ENCODE results near the gene PRAMEF10.
"Not testable (repeated sequence)": the region's sequence is repeated elsewhere in the genome, so short reads cannot be mapped to it uniquely, and the experiment has no call there.

PRAMEF10 gene, protein sequence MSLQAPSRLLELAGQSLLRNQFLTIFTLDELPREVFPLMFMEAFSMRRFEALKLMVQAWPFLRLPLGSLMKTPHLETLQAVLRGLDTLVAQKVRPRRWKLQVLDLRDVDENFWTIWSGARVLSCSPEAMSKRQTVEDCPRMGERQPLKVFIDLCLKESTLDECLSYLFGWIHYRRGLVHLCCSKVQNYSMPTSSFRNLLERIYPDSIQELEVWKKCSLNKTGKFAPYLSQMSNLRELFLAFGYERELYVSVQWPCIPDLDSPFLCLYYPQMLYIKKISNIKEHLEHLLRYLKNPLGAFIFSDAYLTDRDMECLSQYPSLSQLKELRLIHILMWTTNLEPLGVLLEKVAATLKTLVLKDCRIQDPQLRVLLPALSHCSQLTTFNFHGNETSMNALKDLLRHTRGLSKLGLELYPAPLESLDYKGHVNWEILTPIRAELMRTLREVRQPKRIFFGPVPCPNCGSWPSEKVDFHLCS

GRCh38 chr1:12898170-12898569 lies at the start of gene PRAMEF10:
TSS of gene PRAMEF10 (minus strand) at chr1:12898270. CDS start at chr1:12895847, 2,423 bp downstream.
- not testable (repeated sequence) for H3K4me1 Mint-ChIP-seq, DNase-seq, H3K27me3 Mint-ChIP-seq, H3K4me3 Mint-ChIP-seq, H3K27ac Mint-ChIP-seq, ATAC-seq, H3K9me3 Mint-ChIP-seq

DNA sequence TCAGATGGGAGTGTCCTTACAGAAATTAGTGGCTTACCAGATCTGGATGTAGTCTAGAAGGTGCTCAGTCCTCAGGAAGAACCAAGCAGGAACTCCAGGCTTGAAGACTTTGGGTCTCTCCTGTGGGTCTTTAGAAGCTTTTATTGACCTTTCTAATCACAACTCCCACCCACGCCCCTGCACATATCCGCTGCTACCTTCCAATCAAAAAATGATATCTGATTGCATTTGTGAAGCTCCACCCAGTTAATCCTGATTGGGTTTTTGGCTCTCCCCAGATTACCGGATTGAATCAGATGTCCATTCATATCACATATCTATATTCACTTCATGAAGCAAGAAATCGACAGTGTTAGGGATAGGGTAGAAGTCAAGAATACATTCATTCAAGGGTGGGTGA lies 49.4 kb upstream of the PRAMEF10 start, which contains the start of gene PRAMEF6:
Gene PRAMEF6, minus strand, starts transcription at position 101 of the 400 bp plus-strand sequence. CDS start 5,062 bp downstream, outside the sequence.
- H3K4me3 Mint-ChIP-seq, H3K4me1 Mint-ChIP-seq, H3K27ac Mint-ChIP-seq, H3K9me3 Mint-ChIP-seq, H3K27me3 Mint-ChIP-seq, ATAC-seq, DNase-seq: not testable (repeated sequence)

GRCh38 chr1:12924368-12924767 lies 26.3 kb upstream of the PRAMEF10 start:
- not testable (repeated sequence) for ATAC-seq, H3K9me3 Mint-ChIP-seq, H3K4me1 Mint-ChIP-seq, H3K27me3 Mint-ChIP-seq, H3K27ac Mint-ChIP-seq, H3K4me3 Mint-ChIP-seq, DNase-seq

- not testable (repeated sequence) for ATAC-seq, H3K27ac Mint-ChIP-seq
Measured at GRCh38 chr1:12921749-12922148, 23.7 kb upstream of the PRAMEF10 start.

GRCh38 chr1:12916310-12916709 lies 18.2 kb upstream of the PRAMEF10 start, which contains the start of gene PRAMEF7:
TSS of gene PRAMEF7 (plus strand) at chr1:12916610. CDS start at chr1:12917693, 1,083 bp downstream.
- not testable (repeated sequence) for H3K9me3 Mint-ChIP-seq, DNase-seq, H3K4me3 Mint-ChIP-seq

More at GRCh38 chr1:12921749-12922148, 23.7 kb upstream of the PRAMEF10 start:
- not testable (repeated sequence) for DNase-seq, H3K9me3 Mint-ChIP-seq, H3K27me3 Mint-ChIP-seq, H3K4me1 Mint-ChIP-seq, H3K4me3 Mint-ChIP-seq

GRCh38 chr1:12903793-12904572 lies 5.9 kb upstream of the PRAMEF10 start:
- not testable (repeated sequence) for H3K27me3 Mint-ChIP-seq, ATAC-seq, DNase-seq, H3K4me1 Mint-ChIP-seq, H3K4me3 Mint-ChIP-seq, H3K27ac Mint-ChIP-seq, H3K9me3 Mint-ChIP-seq

More at GRCh38 chr1:12916310-12916709, 18.2 kb upstream of the PRAMEF10 start, which contains the start of gene PRAMEF7:
- not testable (repeated sequence) for H3K4me1 Mint-ChIP-seq, ATAC-seq, H3K27me3 Mint-ChIP-seq, H3K27ac Mint-ChIP-seq

GRCh38 chr1:12899186-12899585 lies 1.1 kb upstream of the PRAMEF10 start:
- H3K27ac Mint-ChIP-seq, H3K4me3 Mint-ChIP-seq, H3K27me3 Mint-ChIP-seq, DNase-seq, H3K4me1 Mint-ChIP-seq, ATAC-seq, H3K9me3 Mint-ChIP-seq: not testable (repeated sequence)

DNA sequence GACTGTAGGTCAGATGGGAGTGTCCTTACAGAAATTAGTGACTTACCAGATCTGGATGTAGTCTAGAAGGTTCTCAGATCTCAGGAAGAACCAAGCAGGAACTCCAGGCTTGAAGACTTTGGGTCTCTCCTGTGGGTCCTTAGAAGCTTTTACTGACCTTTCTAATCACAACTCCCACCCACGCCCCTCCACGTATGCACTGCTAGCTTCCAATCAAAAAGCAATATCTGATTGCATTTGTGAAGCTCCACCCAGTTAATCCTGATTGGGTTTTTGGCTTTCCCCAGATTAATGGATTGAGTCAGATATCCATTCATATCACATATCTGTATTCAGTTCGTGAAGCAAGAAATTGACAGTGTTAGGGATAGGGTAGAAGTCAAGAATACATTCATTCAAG lies 12.0 kb downstream of the PRAMEF10 start, which contains the start of gene PRAMEF4:
Gene PRAMEF4, minus strand, starts transcription at position 101 of the 400 bp plus-strand sequence. CDS start 2,807 bp downstream, outside the sequence.
- not testable (repeated sequence) for H3K27me3 Mint-ChIP-seq, H3K4me1 Mint-ChIP-seq, ATAC-seq, DNase-seq, H3K9me3 Mint-ChIP-seq, H3K27ac Mint-ChIP-seq, H3K4me3 Mint-ChIP-seq

GRCh38 chr1:12878453-12878852 lies 19.6 kb downstream of the PRAMEF10 start:
- not testable (repeated sequence) for DNase-seq, H3K4me3 Mint-ChIP-seq, H3K4me1 Mint-ChIP-seq, ATAC-seq, H3K27me3 Mint-ChIP-seq, H3K27ac Mint-ChIP-seq, H3K9me3 Mint-ChIP-seq

- not testable (repeated sequence) for H3K27me3 Mint-ChIP-seq, ATAC-seq, H3K4me3 Mint-ChIP-seq, H3K4me1 Mint-ChIP-seq, DNase-seq, H3K27ac Mint-ChIP-seq, H3K9me3 Mint-ChIP-seq
Measured at GRCh38 chr1:12863131-12863880, 34.8 kb downstream of the PRAMEF10 start.

DNA sequence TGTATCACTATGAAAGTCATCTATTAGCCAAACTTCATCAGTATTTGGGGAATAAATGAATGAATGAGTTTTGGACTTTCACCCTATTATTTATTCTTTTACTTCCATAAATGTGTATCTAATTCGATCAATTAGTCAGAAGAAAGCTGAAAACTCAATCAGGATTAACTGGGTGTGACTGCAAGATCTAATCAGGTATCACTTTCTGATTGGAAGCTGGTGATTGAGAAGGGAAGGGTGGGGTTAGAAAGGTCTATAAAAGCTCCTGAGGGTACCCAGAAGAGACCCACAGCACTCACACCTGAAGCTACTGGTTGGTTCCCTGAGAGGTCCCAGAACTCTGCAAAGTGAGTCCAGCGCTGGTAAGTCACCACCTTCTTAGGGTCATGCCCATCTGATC lies 41.3 kb downstream of the PRAMEF10 start, which contains the start of gene PRAMEF2:
Gene PRAMEF2, plus strand, starts transcription at position 301 of the 400 bp plus-strand sequence. CDS start 1,924 bp downstream, outside the sequence.
- not testable (repeated sequence) for H3K4me1 Mint-ChIP-seq, ATAC-seq, H3K27me3 Mint-ChIP-seq, H3K27ac Mint-ChIP-seq, H3K4me3 Mint-ChIP-seq, H3K9me3 Mint-ChIP-seq, DNase-seq

DNA sequence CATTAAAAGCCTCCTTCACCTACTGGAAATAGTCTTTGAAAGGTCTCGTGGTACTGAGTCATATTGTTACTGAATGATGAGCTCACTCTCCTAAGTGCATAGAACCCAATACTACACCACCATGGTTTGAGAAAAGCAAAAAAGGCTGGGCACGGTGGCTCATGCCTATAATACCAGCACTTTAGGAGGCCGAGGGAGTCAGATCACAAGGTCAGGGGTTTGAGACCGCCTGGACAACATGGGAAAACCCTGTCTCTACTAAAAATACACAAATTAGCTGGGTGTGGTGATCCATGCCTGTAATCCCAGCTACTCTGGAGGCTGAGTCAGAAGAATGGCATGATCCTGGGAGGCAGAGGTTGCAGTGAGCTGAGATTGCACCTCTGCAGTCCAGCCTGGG lies 46.3 kb downstream of the PRAMEF10 start:
- ATAC-seq (no peak), DNase-seq (no peak)
- no peak overlapping the region for H3K4me3 Mint-ChIP-seq
- H3K27me3 Mint-ChIP-seq: no peaks in the 10 kb centered on the region
- H3K27ac Mint-ChIP-seq: no peak overlapping the region
- H3K9me3 Mint-ChIP-seq: peaks cover 0 to 11% of the 10 kb centered on the region in 2 donors
- no peaks in the 10 kb centered on the region for H3K4me1 Mint-ChIP-seq

DNA sequence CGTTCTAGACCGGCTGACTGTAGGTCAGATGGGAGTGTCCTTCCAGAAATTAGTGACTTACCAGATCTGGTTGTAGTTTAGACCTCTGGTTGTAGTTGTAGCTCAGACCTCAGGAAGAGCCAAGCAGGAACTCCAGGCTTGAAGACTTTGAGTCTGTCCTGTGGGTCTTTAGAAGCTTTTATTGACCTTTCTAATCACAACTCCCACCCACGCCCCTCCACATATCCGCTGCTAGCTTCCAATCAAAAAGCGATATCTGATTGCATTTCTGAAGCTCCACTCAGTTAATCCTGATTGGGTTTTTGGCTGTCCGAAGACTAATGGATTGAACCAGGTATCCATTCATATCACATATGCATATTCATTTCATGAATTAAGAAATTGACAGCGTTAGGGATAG lies 49.5 kb downstream of the PRAMEF10 start, which contains the start of gene HNRNPCL1:
Gene HNRNPCL1, minus strand, starts transcription at position 101 of the 400 bp plus-strand sequence. CDS start 431 bp downstream, outside the sequence.
- not testable (repeated sequence) for H3K4me3 Mint-ChIP-seq, H3K27ac Mint-ChIP-seq, H3K27me3 Mint-ChIP-seq, H3K4me1 Mint-ChIP-seq, DNase-seq, ATAC-seq
- H3K9me3 Mint-ChIP-seq: peaks cover 6 to 20% of the 10 kb centered on the region in 2 donors
